ENCODE data around the gene PHF21A.
A peak's percentile ranks its signal among the peaks of the same experiment; 100 is the strongest.
"Not testable (repeated sequence)": the region's sequence is repeated elsewhere in the genome, so short reads cannot be mapped to it uniquely, and the experiment has no call there.

Gene PHF21A

DNA sequence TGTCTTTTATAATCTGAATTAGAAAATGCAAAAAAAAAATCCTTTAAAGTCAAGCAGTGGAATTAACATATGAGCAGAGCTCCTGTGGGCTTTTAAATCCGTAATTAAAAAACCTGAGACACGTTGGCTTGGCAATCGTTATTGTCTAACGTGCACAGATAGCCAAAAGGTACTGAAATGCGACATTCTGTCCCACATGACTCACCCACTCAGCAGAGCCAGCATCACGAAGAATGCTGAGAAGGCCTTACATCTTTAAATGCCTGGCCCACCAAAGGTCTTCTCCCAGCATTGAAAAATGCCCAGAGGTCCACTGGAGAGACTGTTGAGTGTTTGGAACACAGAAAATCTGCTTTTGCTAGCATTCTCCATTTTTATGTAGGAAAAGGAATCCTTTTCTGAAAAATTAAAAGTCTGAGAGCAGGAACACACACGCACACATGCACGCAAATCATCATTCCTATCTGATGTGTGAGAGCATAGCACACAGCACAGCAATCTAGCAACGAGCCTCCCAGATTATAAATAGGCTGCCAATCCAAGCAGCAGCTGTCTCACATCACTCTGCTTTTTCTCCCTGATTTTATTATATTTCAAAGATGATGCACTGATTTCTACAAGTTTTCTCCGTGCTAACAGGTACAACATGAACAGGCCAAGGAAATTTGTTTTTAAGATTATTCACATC, 94.5 kb downstream of the PHF21A start:
- no peak for DNase-seq

DNA sequence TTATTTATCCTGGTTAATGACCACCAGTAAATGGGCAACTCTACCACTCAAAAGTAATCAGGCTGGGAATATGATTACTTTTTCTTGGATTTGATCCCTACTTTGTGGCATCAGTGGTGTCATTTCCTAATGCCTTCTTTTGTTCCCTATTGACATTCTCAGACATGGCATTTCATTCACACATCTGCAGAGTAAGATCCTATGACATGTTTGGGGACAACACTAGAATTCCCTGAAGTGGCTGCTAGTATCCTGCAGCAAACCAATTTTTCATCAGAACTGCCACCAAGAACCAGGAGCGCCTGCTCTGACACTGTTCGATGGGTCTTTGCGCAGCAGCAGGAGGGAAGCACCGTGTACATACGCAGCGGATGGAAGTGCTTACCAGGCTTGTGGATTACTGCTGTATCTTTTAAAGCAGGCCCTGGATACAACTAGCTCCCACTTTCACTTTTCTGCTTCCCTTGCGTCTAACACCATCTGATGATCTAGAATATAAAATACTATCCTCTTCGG, 101.1 kb downstream of the PHF21A start:
- DNase-seq, result no peak

- no peak for DNase-seq
Observed at GRCh38 chr11:46018651-46019050, 102.6 kb downstream of the PHF21A start.

- no peak for DNase-seq
Observed at GRCh38 chr11:46017341-46017740, 103.9 kb downstream of the PHF21A start.

DNA sequence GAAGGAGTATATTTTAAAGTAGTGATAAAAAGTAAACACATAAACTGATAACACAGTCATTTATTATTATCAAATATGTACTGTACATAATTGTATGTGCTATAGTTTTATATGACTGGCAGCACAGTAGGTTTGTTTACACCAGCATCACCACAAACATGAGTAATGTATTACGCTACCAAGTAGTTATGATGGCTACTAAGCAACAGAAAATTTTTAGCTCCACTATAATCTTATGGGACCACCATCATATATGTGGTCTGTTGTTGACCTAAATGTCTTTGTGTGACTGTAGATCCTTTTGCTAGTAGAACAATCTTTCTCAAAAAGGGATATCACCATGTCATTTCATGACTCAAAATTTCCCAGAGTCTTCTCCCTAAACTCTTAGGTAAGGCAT, 105.3 kb downstream of the PHF21A start:
- DNase-seq, result no peak

- DNase-seq, result not testable (repeated sequence)
Observed at GRCh38 chr11:46014168-46014567, 107.1 kb downstream of the PHF21A start.

DNA sequence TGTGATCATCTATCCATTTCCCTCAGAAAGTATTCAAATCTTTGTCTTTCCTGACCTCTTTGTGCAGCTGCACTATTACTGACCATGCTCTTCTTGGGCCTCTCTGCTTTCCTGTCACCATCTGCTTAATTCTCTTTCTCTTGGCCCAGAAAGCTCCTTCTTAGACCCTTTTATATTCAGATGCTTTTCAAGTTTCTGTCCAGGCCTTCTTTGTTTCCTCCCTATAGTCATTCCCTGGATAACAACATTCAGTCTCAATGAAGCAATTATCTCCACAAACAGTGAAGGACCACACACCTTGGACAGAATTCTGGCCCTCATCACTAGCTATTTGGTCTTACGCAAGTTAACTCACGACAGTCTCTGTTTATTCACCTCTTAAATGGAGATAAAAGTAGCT, 109.1 kb downstream of the PHF21A start:
- no peak for DNase-seq

GRCh38 chr11:46010100-46010499, 111.2 kb downstream of the PHF21A start:
- no peak for DNase-seq

DNA sequence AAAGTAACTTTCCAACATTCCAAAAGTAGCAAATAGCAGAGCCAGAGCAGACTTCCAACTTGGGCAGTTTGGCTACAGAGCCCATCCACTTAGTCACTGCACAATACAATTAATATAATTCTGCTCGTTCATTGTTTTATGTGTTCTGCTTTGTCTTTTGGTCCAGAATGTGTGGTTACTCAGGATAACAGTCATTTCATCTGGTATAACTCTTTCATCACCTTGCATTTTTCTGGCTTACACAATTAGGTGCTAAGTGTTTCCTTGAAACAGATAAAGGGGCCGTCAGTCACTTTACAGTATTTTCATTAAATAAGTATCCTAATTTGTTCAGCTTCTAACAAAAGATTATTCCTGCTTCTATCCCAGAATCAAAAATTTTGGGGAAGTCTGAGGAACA, 111.6 kb downstream of the PHF21A start:
- DNase-seq, result no peak

GRCh38 chr11:46006418-46007070, 114.7 kb downstream of the PHF21A start:
- DNase-seq, result peak; percentile 68

DNA sequence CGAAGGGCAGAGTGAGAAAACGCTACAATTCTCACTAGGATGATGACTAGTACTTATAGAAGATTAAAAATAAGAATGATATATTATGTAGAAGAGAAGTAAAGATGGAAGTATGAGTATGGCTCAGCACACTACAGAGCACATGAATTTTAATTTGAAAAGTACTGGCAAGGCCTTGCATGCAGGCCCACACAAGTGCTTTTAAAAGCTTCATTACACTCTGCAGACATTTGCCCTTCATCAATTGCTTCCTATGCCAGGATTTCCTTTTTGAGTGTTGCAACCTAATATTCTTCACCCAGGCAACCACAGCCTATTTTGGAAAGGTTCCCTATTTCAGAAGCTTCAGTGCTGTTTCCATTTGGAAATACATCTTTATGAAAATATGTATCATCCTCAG, 117.7 kb downstream of the PHF21A start:
- DNase-seq, result peak; percentile 45

- DNase-seq, result no peak
Observed at GRCh38 chr11:46002189-46002588, 119.1 kb downstream of the PHF21A start.

DNA sequence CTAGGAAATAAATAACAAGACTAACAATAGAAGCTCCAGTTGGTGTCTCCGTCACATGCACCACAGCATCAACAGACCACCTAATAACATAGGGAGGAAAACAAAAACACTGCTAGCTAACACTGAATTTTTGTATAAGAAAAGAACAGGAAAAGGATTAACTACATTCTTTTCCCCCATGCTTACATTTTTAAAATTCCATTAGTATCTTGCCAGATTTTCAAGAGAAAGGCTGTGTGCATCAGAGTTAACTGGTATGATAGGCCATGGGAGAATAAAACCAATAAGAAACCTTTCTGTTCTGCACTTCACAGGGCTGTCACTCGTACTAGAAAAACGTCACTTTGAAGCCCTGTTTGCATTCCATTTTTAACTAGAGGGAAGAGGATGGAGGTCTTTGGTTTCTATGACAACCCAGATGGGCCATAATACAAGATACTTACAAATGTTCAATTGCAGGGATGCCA, 119.8 kb downstream of the PHF21A start:
- no peak for DNase-seq

DNA sequence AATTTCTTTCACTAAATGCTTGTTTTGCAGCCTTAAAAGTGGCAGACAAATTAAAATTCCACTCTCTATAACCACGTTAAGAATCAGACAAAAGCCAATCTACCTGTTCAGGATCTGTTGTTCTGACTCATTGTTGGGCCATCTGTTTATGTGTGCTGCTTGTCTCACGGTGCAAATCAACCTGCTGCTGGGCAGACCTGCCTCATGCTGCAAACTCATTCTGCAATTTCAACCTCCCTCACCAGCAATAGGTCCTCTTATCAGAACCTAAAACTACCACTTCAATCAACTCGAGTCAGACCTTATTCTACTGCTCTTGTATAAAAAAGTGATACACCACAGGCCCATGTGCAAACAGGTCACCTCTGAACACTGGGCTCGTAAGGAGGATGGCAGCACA, 123.7 kb downstream of the PHF21A start:
- DNase-seq, result no peak

DNA sequence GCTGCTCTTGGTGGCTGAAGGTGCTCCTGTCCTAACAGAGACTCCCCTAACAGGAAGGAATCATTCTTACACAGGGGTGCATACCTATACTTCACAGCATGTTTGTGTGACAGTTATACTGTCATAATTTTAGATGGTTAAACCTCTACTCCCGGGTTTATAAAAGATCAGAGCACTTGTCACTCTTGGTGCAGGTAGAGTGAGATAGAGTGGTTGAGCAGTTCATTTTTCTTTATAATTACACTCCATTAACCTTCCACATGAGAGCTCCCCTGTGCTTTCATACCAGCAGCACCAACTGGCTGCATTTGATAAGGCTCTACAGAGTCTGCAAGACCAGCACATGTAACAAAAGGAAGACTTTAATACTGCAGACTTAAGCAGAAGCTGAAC, 125.9 kb downstream of the PHF21A start:
- DNase-seq, result no peak

DNA sequence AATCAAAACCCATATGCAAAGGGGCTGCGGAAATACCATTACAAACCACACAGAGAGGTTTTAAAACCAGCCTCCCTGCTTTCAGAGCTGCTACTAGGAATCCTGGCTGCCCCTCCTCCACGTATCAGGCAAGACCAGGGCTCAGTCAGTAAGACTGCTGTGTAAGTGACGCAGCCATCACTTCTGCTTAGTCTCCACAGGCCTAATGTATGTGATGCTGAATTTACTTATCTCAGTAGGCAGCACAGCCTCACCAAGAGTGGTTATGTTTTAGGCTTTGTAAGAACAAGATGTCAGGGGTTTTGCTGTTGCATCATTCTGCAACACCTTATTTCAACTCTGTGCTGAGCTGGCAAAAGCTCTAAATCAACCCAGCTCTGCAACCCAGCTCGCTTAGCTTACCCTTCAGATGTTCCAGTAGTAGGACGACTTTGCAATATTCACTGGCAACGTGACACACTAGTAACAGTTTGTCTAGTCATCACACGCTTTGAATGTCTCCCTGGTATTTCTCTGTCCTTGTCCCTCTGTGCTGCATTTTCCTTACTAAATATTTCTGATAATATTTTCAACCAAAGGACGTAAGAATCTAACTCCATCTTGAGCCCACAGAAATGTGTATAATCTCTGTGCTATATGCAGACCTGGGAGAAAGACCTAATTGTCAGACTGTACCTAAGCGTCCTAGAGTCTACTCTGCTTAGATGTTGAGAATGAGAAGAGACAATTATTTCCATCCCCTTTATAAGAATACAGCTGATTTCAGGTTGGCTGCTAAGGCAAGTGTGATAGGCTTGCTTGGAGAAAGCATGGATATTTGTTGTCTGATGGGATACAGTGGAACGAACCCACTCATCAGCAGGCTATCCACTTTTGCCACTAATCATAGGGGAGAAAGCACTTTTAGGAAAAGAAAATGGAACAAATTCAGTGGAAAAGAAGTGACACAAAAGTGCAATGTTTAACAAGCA, 126.6 kb downstream of the PHF21A start:
- no peak for DNase-seq

DNA sequence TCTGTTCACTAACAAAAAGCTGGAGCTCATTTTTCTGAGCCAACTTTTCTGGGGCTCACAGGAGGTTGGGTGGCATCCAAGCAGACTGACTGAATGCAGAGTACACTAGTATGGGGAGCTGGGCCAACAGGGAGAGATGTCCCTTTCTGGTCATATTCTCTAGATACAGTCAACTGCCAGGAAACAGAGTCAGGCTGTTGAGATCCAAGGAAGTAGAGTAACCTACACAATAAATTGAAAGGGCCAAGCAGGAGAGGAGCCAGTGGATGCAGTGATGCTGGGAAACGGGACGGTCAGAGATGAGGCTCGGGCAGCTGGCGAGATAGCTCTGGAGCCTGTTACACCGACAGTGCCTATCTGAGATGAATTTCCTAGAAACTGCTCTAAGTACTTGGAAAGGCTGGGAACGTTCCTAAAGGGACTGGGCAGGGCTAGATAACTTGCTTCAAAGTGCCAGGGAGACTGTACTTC, 127.7 kb downstream of the PHF21A start:
- no peak for DNase-seq

- DNase-seq, result no peak
Observed at GRCh38 chr11:45988921-45989320, 132.3 kb downstream of the PHF21A start.

DNA sequence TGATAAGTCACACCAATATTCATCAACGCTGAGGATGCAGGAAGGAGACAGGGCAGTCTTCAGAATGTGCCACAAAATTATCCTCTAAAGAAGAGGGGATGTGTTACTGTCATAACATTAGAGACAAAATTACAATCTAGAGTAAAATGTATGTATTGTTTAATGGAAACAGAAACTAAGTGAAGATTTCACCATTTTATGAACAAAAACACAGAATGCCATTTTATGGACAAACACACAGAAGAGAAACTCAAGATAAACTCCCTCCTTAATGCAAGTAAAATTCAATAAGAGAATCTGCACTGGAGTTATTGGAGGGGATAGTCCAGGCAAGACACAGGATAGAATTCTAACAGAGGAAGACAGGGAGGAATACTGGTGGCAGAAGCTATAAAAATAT, 136.0 kb downstream of the PHF21A start:
- DNase-seq, result no peak

GRCh38 chr11:45984192-45984591, 137.1 kb downstream of the PHF21A start:
- no peak for DNase-seq

- DNase-seq, result no peak
Observed at GRCh38 chr11:45983471-45983845, 137.8 kb downstream of the PHF21A start.

- DNase-seq, result no peak
Observed at GRCh38 chr11:45982656-45983470, 138.4 kb downstream of the PHF21A start.
